HL-60/S4 treated with phorbol 12-myristate 13-acetate at 8.2 ng/mL for 4 days and 3 days (cell line): ENCODE results near the gene SLIT1.

Experiments
- in situ Hi-C: fragments of 300-500 bp; cut with MboI; formaldehyde crosslinking; loops from 2 replicates; pipeline ENCODE4 v1.15.0; 2022; ENCODE audit warnings: low sequenced_read_pairs

SLIT1 gene

GRCh38 chr10:97067716-97068391 lies 117.9 kb downstream of the SLIT1 start:
- in situ Hi-C loops, result no loop called here

- in situ Hi-C loops, result no loop called here
Observed at GRCh38 chr10:97066877-97067555, 118.7 kb downstream of the SLIT1 start.

- in situ Hi-C loops, result no loop called here
Observed at GRCh38 chr10:97065686-97066660, 119.8 kb downstream of the SLIT1 start.

- in situ Hi-C loops, result no loop called here
Observed at GRCh38 chr10:97065128-97065527, 120.6 kb downstream of the SLIT1 start.

GRCh38 chr10:97063983-97064837 lies 121.5 kb downstream of the SLIT1 start:
- in situ Hi-C loops, result no loop called here

- in situ Hi-C loops, result no loop called here
Observed at GRCh38 chr10:97063271-97063982, 122.3 kb downstream of the SLIT1 start.

- in situ Hi-C loops, result no loop called here
Observed at GRCh38 chr10:97062456-97062855, 123.3 kb downstream of the SLIT1 start.

GRCh38 chr10:97062046-97062445 lies 123.7 kb downstream of the SLIT1 start:
- in situ Hi-C loops, result no loop called here

- in situ Hi-C loops, result no loop called here
Observed at GRCh38 chr10:97061423-97061822, 124.3 kb downstream of the SLIT1 start.

- in situ Hi-C loops, result no loop called here
Observed at GRCh38 chr10:97060441-97061084, 125.2 kb downstream of the SLIT1 start.

- in situ Hi-C loops, result no loop called here
Observed at GRCh38 chr10:97059872-97060205, 125.9 kb downstream of the SLIT1 start.

- in situ Hi-C loops, result no loop called here
Observed at GRCh38 chr10:97059006-97059871, 126.5 kb downstream of the SLIT1 start.

- in situ Hi-C loops, result no loop called here
Observed at GRCh38 chr10:97058521-97058920, 127.2 kb downstream of the SLIT1 start.

GRCh38 chr10:97057491-97058235 lies 128.1 kb downstream of the SLIT1 start:
- in situ Hi-C loops, result no loop called here

- in situ Hi-C loops, result no loop called here
Observed at GRCh38 chr10:97056003-97056630, 129.6 kb downstream of the SLIT1 start.

- in situ Hi-C loops, result no loop called here
Observed at GRCh38 chr10:97053276-97053675, 132.5 kb downstream of the SLIT1 start.

- in situ Hi-C loops, result no loop called here
Observed at GRCh38 chr10:97050956-97051496, 134.7 kb downstream of the SLIT1 start.
